ENCODE measurements around the gene TNNI2.
"Not testable (repeated sequence)": the region's sequence is repeated elsewhere in the genome, so short reads cannot be mapped to it uniquely, and the experiment has no call there.

The TNNI2 gene

DNA sequence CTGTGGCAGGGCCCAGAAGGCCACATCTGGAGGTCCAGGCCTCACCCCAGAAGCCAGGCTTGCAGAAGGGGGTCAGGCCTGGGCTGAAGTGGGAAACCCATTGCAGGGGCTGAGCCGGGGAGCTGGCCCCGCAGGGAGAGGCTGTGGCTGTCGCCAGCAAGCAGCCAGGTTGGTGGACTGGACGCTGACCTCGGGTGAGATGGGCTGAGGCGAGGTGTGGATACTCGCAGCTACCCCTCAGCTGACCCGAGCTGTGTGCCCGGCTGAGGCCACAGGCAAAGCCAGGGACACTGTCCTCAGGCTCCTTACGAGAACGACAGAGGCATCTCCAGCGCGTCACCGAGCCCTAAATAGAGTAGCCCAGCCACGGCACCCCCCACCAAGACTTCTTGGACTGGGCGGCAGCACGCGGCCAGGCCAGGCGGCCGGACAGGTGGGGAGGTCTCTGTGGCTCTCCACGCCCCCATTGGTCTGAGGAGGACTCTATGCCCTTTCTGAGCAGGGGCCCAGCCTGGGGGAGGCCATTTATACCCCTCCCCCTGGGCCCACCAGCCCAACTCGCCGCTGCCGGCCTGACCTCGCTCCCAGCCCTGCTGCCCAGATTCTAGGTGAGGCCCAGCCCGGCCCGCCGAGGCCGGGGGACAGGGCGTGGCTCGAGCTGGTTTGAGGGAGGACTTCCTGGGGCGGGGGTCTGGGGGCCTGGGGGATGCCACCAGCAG lies at the start of gene TNNI2:
Gene TNNI2 (plus strand): TSS at position 556 of the 719 bp plus-strand sequence. CDS start 716 bp downstream, outside the sequence.
- no peaks in the 10 kb centered on the region for H3K4me1 ChIP-seq (ENCODE audit: control insufficient read depth, insufficient read depth, low read length, unreplicated experiment)
- no peak within 1 kb of the TSS for H3K27ac ChIP-seq (ENCODE audit: low read depth, low read length)
- no peak within 1 kb of the TSS for H3K4me3 ChIP-seq (ENCODE audit: low read depth, low read length)
- H3K27me3 ChIP-seq (ENCODE audit: insufficient read depth, low read length), result no peaks in the 10 kb centered on the region
- H2AFZ ChIP-seq (ENCODE audit: low read length, unreplicated experiment), result no peak within 1 kb of the TSS
- no peaks in the 10 kb centered on the region for H3K36me3 ChIP-seq (ENCODE audit: insufficient read depth, low read length)
- no peaks in the 10 kb centered on the region for H3K79me2 ChIP-seq (ENCODE audit: control insufficient read depth, insufficient read depth, low read length, unreplicated experiment)

DNA sequence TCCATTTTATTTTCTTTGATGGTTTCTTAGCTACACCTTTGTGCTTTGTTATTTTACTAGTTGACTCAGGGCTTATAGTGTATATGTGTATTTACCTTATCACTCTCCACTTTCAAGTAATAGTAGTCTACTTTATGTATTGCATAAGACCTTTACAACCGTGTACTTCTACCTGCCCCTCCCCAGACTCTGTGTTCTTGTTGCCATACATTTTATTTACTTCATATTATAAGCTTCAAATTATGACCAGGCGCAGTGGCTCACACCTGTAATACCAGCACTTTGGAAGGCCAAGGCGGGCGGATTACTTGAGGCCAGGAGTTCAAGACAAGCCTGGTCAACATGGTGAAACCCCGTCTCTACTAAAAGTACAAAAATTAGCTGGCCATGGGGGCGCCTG lies 46.9 kb upstream of the TNNI2 start:
- Histone ChIP-seq H3K79me2 (ENCODE audit: control insufficient read depth, insufficient read depth, low read length, unreplicated experiment) (no peaks in the 10 kb centered on the region), H3K4me1 (ENCODE audit: control insufficient read depth, insufficient read depth, low read length, unreplicated experiment) (peaks cover 9% of the 10 kb centered on the region), H3K4me3 (ENCODE audit: low read depth, low read length) (no peak overlapping the region), H3K36me3 (ENCODE audit: insufficient read depth, low read length) (no peaks in the 10 kb centered on the region), H3K27me3 (ENCODE audit: insufficient read depth, low read length) (no peaks in the 10 kb centered on the region), H3K27ac (ENCODE audit: low read depth, low read length) (no peak overlapping the region), H2AFZ (ENCODE audit: low read length, unreplicated experiment) (no peak overlapping the region)

DNA sequence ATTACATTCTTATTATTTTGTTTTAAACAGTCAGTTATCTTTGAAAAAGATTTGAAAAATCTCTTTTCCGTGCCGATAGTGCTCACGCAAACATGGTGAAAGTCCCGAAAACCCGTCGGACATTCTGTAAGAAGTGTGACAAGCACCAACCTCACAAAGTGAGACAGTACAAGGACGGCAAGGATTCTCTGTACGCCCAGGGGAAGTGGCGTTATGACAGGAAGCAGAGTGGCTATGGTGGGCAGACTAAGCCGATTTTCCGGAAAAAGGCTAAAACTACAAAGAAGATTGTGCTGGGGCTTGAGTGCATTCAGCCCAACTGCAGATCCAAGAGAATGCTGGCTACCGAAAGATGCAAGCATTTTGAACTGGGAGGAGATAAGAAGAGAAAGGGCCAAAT lies 46.3 kb upstream of the TNNI2 start:
- Histone ChIP-seq H3K36me3 (ENCODE audit: insufficient read depth, low read length) (no peaks in the 10 kb centered on the region), H3K79me2 (ENCODE audit: control insufficient read depth, insufficient read depth, low read length, unreplicated experiment) (no peaks in the 10 kb centered on the region), H2AFZ (ENCODE audit: low read length, unreplicated experiment) (no peak overlapping the region), H3K4me3 (ENCODE audit: low read depth, low read length) (no peak overlapping the region), H3K4me1 (ENCODE audit: control insufficient read depth, insufficient read depth, low read length, unreplicated experiment) (peaks cover 9% of the 10 kb centered on the region), H3K27me3 (ENCODE audit: insufficient read depth, low read length) (no peaks in the 10 kb centered on the region), H3K27ac (ENCODE audit: low read depth, low read length) (no peak overlapping the region)

DNA sequence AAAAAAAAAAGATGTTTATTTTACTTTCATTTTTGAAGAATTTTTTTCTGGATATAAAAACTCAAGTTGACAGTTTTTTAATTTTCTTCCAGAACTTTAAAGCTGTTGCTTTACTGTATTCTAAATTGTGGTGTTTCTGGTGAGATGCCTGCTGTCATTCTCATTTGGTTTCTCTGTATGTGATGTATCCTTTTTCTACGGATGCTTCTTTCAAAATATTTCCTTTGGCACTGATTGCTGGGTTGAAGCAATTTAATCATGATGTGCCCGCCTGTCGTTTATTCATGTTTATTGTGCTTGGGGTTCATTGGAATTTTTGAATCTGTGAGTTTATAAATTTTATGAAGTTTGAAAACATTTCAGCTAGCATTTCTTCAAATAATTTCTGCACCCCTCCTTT lies 45.7 kb upstream of the TNNI2 start:
- Histone ChIP-seq H3K4me3 (ENCODE audit: low read depth, low read length) (peak overlapping the region; percentile 59), H3K27me3 (ENCODE audit: insufficient read depth, low read length) (no peaks in the 10 kb centered on the region), H3K27ac (ENCODE audit: low read depth, low read length) (no peak overlapping the region), H3K79me2 (ENCODE audit: control insufficient read depth, insufficient read depth, low read length, unreplicated experiment) (no peaks in the 10 kb centered on the region), H3K36me3 (ENCODE audit: insufficient read depth, low read length) (no peaks in the 10 kb centered on the region), H3K4me1 (ENCODE audit: control insufficient read depth, insufficient read depth, low read length, unreplicated experiment) (peaks cover 9% of the 10 kb centered on the region), H2AFZ (ENCODE audit: low read length, unreplicated experiment) (peak overlapping the region; percentile 71)

DNA sequence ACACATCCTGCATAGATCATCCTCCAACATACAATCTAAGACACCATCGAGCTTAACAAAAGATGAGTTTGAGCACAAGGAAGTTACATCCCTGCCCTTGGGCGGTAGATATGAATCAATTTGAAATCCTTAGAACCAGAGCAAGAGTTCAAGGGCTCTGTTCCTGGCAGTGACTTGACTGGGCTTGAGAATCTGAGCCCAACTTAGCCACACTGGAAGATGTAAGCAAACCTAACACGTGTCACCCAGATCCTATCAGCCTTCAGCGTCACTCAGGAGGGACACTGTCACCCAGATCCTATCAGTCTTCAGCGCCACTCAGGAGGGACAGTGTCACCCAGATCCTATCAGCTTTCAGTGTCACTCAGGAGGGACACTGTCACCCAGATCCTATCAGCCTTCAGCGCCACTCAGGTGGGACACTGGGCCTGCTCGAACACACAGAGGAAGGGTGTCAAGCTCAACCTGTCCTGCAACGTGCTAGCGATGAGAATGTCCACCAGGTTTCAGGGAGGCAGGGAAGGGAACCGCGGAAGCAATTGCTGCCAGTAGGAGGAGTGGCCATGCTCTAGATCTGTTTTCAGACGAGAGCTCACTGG lies 42.3 kb upstream of the TNNI2 start:
- no peak overlapping the region for H2AFZ ChIP-seq (ENCODE audit: low read length, unreplicated experiment)
- H3K27me3 ChIP-seq (ENCODE audit: insufficient read depth, low read length), result no peaks in the 10 kb centered on the region
- no peak overlapping the region for H3K4me3 ChIP-seq (ENCODE audit: low read depth, low read length)
- peaks cover 9% of the 10 kb centered on the region for H3K4me1 ChIP-seq (ENCODE audit: control insufficient read depth, insufficient read depth, low read length, unreplicated experiment)
- no peak overlapping the region for H3K27ac ChIP-seq (ENCODE audit: low read depth, low read length)
- H3K79me2 ChIP-seq (ENCODE audit: control insufficient read depth, insufficient read depth, low read length, unreplicated experiment), result no peaks in the 10 kb centered on the region
- H3K36me3 ChIP-seq (ENCODE audit: insufficient read depth, low read length), result no peaks in the 10 kb centered on the region

DNA sequence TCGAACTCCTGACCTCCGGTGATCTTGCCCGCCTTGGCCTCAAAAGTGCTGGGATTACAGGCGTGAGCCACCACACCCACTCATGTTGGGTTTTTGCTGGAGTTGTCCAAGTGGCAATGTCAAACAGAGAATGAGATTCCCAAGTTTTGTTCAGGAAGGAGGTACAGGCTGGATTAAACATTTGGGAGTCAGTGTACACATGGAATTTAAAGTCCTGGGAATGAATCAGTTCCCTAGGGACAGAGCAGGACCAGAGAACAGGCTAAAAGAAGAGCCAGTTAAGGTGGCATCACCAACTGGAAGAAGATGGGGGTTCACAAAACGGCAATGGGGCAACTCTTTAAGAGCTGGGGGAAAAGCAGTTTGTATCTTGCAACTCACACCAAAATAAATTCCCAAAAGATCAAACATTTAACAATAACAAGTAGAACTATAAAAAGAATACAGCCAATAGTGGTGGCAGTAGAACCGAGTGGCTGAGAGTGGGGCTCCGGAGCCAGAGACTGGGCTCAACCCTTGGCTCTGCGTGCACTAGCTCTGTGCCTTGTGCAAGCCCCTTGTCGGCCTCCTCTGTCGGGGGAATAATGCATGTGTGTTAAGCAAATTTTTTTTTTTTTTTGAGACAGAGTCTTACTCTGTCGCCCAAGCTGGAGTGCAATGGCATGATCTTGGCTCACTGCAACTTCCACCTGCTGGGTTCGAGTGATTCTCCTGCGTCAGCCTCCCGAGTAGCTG lies 41.2 kb upstream of the TNNI2 start:
- Histone ChIP-seq H3K27ac (ENCODE audit: low read depth, low read length) (no peak overlapping the region), H3K27me3 (ENCODE audit: insufficient read depth, low read length) (no peaks in the 10 kb centered on the region), H3K4me3 (ENCODE audit: low read depth, low read length) (no peak overlapping the region), H3K4me1 (ENCODE audit: control insufficient read depth, insufficient read depth, low read length, unreplicated experiment) (peaks cover 8% of the 10 kb centered on the region), H3K79me2 (ENCODE audit: control insufficient read depth, insufficient read depth, low read length, unreplicated experiment) (no peaks in the 10 kb centered on the region), H3K36me3 (ENCODE audit: insufficient read depth, low read length) (no peaks in the 10 kb centered on the region), H2AFZ (ENCODE audit: low read length, unreplicated experiment) (no peak overlapping the region)

DNA sequence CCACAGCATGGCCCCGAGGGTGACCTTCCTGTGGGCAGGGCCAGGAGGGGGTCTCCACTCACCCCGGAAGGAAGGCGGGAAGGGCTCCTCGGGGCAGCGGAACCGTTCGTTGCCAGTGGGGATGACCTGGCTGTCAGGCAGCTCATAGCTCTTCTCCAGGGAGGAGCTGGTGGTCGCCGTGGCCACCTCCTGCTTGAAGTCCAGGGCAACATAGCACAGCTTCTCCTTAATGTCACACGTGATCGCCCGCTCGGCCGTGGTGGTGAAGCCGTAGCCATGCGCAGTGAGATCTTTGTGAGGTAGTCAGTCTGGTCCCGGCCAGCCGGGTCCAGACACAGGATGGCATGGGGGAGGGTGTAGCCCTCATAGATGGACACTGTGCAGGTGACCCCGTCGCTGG lies 35.5 kb upstream of the TNNI2 start:
- Histone ChIP-seq H3K27me3 (ENCODE audit: insufficient read depth, low read length) (no peaks in the 10 kb centered on the region), H2AFZ (ENCODE audit: low read length, unreplicated experiment) (no peak overlapping the region), H3K4me3 (ENCODE audit: low read depth, low read length) (no peak overlapping the region), H3K4me1 (ENCODE audit: control insufficient read depth, insufficient read depth, low read length, unreplicated experiment) (no peaks in the 10 kb centered on the region), H3K36me3 (ENCODE audit: insufficient read depth, low read length) (no peaks in the 10 kb centered on the region), H3K79me2 (ENCODE audit: control insufficient read depth, insufficient read depth, low read length, unreplicated experiment) (no peaks in the 10 kb centered on the region), H3K27ac (ENCODE audit: low read depth, low read length) (no peak overlapping the region)

DNA sequence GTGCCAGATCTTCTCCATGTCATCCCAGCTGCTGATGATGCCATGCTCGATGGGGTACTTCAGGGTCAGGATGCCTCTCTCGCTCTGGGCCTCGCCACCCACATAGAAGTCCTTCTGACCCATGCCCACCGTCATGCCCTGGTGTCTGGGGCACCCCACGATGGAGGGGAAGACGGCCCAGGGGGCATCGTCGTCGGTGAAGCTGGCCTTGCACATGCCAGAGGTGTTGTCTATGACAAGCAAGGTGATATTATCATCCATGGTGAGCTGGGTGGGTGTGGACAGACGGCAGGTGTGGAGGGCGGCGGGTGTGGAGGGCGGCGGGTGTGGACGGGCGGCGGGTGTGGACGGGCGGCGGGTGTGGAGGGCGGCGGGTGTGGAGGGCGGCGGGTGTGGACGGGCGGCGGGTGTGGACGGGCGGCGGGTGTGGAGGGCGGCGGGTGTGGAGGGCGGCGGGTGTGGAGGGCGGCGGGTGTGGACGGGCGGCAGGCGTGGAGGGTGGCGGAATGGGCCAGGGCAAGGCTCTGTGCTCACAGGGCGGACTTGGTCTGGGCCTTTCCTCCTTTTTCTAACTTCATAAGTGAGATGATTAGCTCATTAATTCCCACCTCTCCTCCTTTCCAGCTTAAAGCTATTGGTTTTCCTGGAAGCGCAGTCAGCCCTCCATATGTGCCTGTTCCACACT lies 34.8 kb upstream of the TNNI2 start:
- not testable (repeated sequence) for H3K79me2 ChIP-seq (ENCODE audit: control insufficient read depth, insufficient read depth, low read length, unreplicated experiment); H3K4me1 ChIP-seq (ENCODE audit: control insufficient read depth, insufficient read depth, low read length, unreplicated experiment); H3K36me3 ChIP-seq (ENCODE audit: insufficient read depth, low read length); H3K4me3 ChIP-seq (ENCODE audit: low read depth, low read length); H3K27ac ChIP-seq (ENCODE audit: low read depth, low read length); H2AFZ ChIP-seq (ENCODE audit: low read length, unreplicated experiment); H3K27me3 ChIP-seq (ENCODE audit: insufficient read depth, low read length)

DNA sequence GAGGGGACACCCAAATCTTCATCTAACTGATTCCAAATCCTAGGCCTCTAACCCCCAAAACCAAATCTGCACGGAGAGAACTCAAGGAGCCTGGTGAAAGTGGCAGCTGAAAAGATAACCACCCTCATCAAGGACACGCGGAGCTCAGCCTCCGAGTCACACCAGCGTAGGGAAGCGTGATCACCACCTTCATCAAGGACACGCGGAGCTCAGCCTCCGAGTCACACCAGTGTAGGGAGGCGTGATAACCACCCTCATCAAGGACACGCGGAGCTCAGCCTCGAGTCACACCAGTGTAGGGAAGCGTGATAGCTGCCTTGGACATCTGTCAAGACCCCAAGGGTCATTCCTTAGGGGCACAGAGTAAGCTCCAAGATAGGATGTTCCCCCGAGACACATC lies 33.3 kb upstream of the TNNI2 start:
- Histone ChIP-seq H3K4me1 (ENCODE audit: control insufficient read depth, insufficient read depth, low read length, unreplicated experiment) (no peaks in the 10 kb centered on the region), H2AFZ (ENCODE audit: low read length, unreplicated experiment) (no peak overlapping the region), H3K27me3 (ENCODE audit: insufficient read depth, low read length) (0 out of 2 replicates have a peak, but pooled peaks cover 3% of the 10 kb centered on the region), H3K79me2 (ENCODE audit: control insufficient read depth, insufficient read depth, low read length, unreplicated experiment) (no peaks in the 10 kb centered on the region), H3K4me3 (ENCODE audit: low read depth, low read length) (no peak overlapping the region), H3K36me3 (ENCODE audit: insufficient read depth, low read length) (no peaks in the 10 kb centered on the region), H3K27ac (ENCODE audit: low read depth, low read length) (no peak overlapping the region)

DNA sequence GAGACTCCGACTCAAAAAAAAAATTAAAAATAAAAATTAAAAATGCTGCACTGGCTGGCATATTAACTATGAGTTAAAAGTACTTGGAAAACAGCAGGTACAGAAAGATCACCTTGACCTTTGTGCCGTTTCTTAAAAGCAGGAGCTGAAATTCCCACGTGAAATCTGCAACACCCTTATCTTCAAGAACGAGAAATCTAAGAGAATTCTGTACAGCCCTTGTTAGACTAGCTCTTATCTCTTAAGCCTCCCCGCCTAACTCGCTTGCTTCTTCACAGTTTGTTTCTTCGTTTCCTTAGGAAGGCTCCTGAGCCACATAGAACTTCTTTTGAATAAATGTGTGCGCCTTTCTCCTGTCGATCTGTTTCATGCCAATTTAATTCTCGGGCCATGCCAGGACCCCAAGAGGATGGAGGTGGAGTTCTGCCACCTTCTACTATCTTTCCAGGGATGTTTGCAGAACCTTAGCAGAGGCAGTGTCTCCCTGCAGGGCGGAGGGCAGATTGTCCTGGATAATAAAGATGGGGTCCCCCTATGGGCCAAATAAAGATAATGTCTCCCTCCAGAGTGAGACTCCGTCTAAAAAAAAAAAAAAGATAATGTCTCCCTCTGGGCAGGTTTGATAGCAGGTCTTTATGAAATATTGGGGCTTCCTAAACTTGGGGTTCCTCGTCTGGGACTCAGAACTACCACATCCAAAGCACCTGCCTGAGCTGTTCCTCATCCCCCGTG lies 31.4 kb upstream of the TNNI2 start:
- no peak overlapping the region for H2AFZ ChIP-seq (ENCODE audit: low read length, unreplicated experiment)
- H3K27me3 ChIP-seq (ENCODE audit: insufficient read depth, low read length), result peaks cover 8% of the 10 kb centered on the region; the same call in 1 of the 2 replicates
- H3K27ac ChIP-seq (ENCODE audit: low read depth, low read length), result no peak overlapping the region
- H3K4me1 ChIP-seq (ENCODE audit: control insufficient read depth, insufficient read depth, low read length, unreplicated experiment), result no peaks in the 10 kb centered on the region
- H3K79me2 ChIP-seq (ENCODE audit: control insufficient read depth, insufficient read depth, low read length, unreplicated experiment), result no peaks in the 10 kb centered on the region
- H3K36me3 ChIP-seq (ENCODE audit: insufficient read depth, low read length), result no peaks in the 10 kb centered on the region
- H3K4me3 ChIP-seq (ENCODE audit: low read depth, low read length), result no peak overlapping the region
